OCI-LY3 (cell line): Measurements from ENCODE around the gene PHLPP2.

Experiments used
- H2AFZ ChIP-seq: fragments of 200-600, 300-600 bp; shearing (Covaris generic); 2 replicates; pipeline ENCODE4 v1.6.0; 2014; ENCODE audit warnings: antibody characterized with exemption, low read depth, low read length
- H3K27ac ChIP-seq: fragments of 200-600, 300-600 bp; sonication (generic); 2 replicates; pipeline ENCODE4 v1.5.1; 2014; ENCODE audit warnings: mild to moderate bottlenecking, low read length, moderate library complexity, mixed read lengths
- H3K27me3 ChIP-seq: fragments of 200-600, 300-600 bp; sonication (generic); 2 replicates; pipeline ENCODE4 v1.6.1; 2014; ENCODE audit warnings: low read depth, low read length, mixed read lengths
- H3K36me3 ChIP-seq: fragments of 200-600, 300-600 bp; sonication (generic); replicated peaks from 2 replicates; pipeline ENCODE3; 2014; ENCODE audit warnings: low read depth, low read length, mixed read lengths
- H3K4me1 ChIP-seq: fragments of 300-600, 200-600 bp; sonication (generic); 2 replicates; pipeline ENCODE4 v1.6.1; 2014; ENCODE audit warnings: low read length, mixed read lengths
- H3K4me2 ChIP-seq: fragments of 200-600, 300-600 bp; sonication (generic); 2 replicates; pipeline ENCODE4 v1.6.1; 2014; ENCODE audit warnings: low read length, mixed read lengths
- H3K4me3 ChIP-seq: fragments of 300-600, 200-600 bp; sonication (generic); 2 replicates; pipeline ENCODE4 v1.5.1; 2014; ENCODE audit warnings: antibody characterized with exemption, mild to moderate bottlenecking, low read length, moderate library complexity
- H3K79me2 ChIP-seq: fragments of 300-600, 200-600 bp; shearing (Covaris generic); 2 replicates; pipeline ENCODE4 v1.6.1; 2014; ENCODE audit warnings: mild to moderate bottlenecking, low read length, mixed read lengths
- H3K9ac ChIP-seq: fragments of 300-600, 200-600 bp; shearing (Covaris generic); 2 replicates; pipeline ENCODE4 v1.6.0; 2014; ENCODE audit warnings: mild to moderate bottlenecking, low read length, moderate library complexity
- H3K9me3 ChIP-seq: fragments of 200-600, 300-600 bp; shearing (Covaris generic); 2 replicates; pipeline ENCODE4 v1.6.1; 2014; ENCODE audit warnings: low read length, mixed read lengths; ENCODE audit not compliant: insufficient read depth
- H4K20me1 ChIP-seq: fragments of 200-600, 300-600 bp; sonication (generic); 2 replicates; pipeline ENCODE4 v1.6.1; 2016; ENCODE audit warnings: low read length, mixed read lengths; ENCODE audit not compliant: insufficient read depth
- CTCF ChIP-seq: fragments of 200-600, 300-600 bp; sonication (generic); IDR thresholded peaks from 2 replicates; pipeline ENCODE4 v1.5.1; 2014; ENCODE audit warnings: antibody characterized with exemption, low read length, low read depth
- EZH2phosphoT487 ChIP-seq: fragments of 200-600 bp; shearing (Covaris generic); IDR thresholded peaks from 2 replicates; pipeline ENCODE4 v1.6.1; 2018; ENCODE audit warnings: antibody characterized with exemption, mixed run types, low read depth

Gene PHLPP2

DNA sequence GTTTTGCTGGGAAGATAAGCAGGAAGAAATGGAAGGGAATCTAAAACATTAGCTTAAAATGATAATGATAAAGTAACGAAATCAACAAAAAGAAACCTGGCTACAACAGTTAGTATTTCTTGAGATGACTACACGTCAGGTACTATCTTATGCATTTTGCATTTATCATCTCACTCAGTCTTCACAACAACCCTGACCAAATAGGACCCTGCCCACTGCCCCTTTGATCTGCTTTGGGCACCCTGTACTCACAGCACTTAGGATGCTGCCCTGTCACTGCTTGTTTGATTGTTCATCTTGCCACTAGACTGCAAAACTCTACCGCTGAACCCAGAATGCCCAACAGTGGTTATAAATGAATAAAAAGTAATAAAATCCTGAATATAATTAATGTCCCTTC lies 53.3 kb downstream of the PHLPP2 start:
- Histone ChIP-seq H3K9ac (no peak overlapping the region), H3K79me2 (no peaks in the 10 kb centered on the region), H3K4me1 (no peaks in the 10 kb centered on the region), H3K9me3 (no peaks in the 10 kb centered on the region), H2AFZ (no peak overlapping the region), H4K20me1 (no peaks in the 10 kb centered on the region), H3K4me3 (no peak overlapping the region), H3K4me2 (no peak overlapping the region), H3K27me3 (no peaks in the 10 kb centered on the region), H3K27ac (no peak overlapping the region), H3K36me3 (peaks cover 25% of the 10 kb centered on the region)
- TF ChIP-seq CTCF (no peak), EZH2phosphoT487 (no peak)

DNA sequence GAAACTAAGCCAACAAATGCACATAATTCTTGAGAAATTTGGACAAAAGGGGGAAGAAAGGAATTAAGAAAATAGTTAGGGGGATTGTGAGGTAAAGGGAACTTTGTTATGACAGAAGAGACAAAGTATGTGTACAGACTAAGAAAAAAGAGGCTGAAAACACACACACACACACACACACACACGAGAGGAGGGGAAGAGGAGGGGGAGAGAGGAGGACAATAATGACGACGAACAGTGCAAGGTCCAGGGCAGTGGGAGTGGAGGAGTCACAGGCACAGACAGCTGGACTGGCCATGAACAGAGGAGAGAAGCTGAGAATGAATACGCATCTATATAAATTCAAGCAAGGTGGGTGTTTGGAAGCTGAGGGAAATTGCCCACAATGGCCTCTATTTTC lies 54.0 kb downstream of the PHLPP2 start:
- H3K36me3 ChIP-seq: peaks cover 25% of the 10 kb centered on the region
- H3K9ac ChIP-seq: no peak overlapping the region
- H3K9me3 ChIP-seq: no peaks in the 10 kb centered on the region
- H3K4me3 ChIP-seq: no peak overlapping the region
- H4K20me1 ChIP-seq: no peaks in the 10 kb centered on the region
- no peak overlapping the region for H2AFZ ChIP-seq
- H3K27ac ChIP-seq: no peak overlapping the region
- no peak overlapping the region for H3K4me2 ChIP-seq
- TF ChIP-seq EZH2phosphoT487 (no peak), CTCF (no peak)
- H3K4me1 ChIP-seq: no peaks in the 10 kb centered on the region
- no peaks in the 10 kb centered on the region for H3K79me2 ChIP-seq
- H3K27me3 ChIP-seq: no peaks in the 10 kb centered on the region

GRCh38 chr16:71669926-71670536 lies 54.5 kb downstream of the PHLPP2 start:
- H3K27ac ChIP-seq: no peak overlapping the region
- no peaks in the 10 kb centered on the region for H3K79me2 ChIP-seq
- H4K20me1 ChIP-seq: no peaks in the 10 kb centered on the region
- no peak overlapping the region for H3K4me3 ChIP-seq
- no peaks in the 10 kb centered on the region for H3K4me1 ChIP-seq
- no peaks in the 10 kb centered on the region for H3K27me3 ChIP-seq
- peaks cover 23% of the 10 kb centered on the region for H3K36me3 ChIP-seq
- H3K4me2 ChIP-seq: no peak overlapping the region
- H3K9me3 ChIP-seq: no peaks in the 10 kb centered on the region
- no peak for TF ChIP-seq EZH2phosphoT487
- TF ChIP-seq CTCF: no peak
- no peak overlapping the region for H3K9ac ChIP-seq
- H2AFZ ChIP-seq: no peak overlapping the region

DNA sequence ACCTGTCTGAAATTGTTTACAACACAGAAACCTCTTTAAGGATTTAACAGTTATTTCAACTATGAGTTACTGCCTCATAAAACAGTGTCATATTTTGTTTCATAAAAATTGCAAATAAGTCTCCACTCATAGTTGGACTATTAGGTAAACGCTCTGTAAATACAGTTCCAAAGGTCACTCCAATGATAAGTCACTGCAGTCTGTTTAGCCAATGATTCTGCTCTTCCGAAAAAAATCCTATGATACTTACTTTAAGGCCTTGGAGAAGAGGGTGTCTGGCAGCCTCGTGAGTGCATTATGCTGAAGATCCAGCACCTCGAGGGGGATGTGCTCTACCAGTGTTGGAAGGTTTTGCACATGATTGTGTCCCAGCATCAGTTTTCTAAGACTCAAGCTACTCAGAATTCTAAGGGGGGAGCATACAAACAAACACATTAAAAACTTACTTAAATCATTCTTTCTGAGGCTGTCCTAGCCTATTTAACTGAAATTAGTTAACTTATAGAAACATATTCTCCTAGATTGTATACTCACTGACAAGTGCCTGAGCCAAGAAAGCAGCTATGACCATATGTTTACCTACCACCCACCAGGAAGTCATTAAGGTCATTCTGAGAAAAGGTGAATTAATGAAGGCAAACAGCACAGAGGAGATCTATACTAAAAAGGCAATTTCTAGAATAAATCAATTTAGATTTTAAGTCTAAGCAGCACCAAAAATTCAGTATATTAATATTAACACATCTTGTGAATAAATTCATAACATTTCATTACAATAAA lies 57.4 kb downstream of the PHLPP2 start:
- H3K27me3 ChIP-seq: no peaks in the 10 kb centered on the region
- no peak overlapping the region for H3K4me3 ChIP-seq
- H3K4me2 ChIP-seq: no peak overlapping the region
- no peaks in the 10 kb centered on the region for H3K79me2 ChIP-seq
- no peak overlapping the region for H3K27ac ChIP-seq
- no peaks in the 10 kb centered on the region for H3K9me3 ChIP-seq
- H2AFZ ChIP-seq: no peak overlapping the region
- TF ChIP-seq CTCF (no peak), EZH2phosphoT487 (no peak)
- peaks cover 9% of the 10 kb centered on the region for H3K36me3 ChIP-seq
- H4K20me1 ChIP-seq: no peaks in the 10 kb centered on the region
- H3K9ac ChIP-seq: no peak overlapping the region
- no peaks in the 10 kb centered on the region for H3K4me1 ChIP-seq
